Inferior parietal cortex (tissue), 1 donor: Measurements from ENCODE around the gene PFKFB3.

Experiments
- DNase-seq: peaks from one replicate; pipeline ENCODE4 v3.0.0-alpha.2; 2016; ENCODE audit errors: extremely low spot score

Gene PFKFB3

DNA sequence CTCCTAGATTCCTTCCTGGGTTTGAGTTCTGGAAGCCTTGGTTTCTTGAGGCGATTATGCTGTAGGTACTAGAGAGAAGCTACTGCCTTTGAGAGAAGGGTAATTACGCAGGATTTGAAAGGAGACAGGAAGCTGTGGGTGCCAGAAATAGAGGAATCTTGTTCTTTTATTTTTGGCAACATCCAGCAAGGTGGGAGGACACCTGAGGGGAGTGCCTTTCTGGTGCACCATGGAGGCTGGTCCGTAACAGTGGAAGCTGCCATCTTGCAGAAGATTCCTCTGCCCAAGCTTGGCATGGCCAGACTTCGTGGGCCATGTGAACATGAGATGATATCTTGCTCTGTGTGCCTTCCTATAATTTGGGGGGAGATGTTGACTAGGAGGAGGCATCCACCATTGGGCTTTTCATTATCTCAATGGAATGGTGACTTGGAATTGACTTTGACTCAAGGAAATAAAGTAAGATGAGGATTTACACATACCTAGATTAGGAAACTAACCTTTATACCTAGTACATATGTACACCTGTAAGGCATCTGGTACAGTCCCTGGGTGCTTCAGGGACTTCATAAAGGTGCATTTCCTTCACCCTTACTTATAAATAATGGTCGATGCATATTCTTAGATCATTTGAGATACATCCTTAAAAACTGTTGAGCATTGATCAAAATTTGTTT is 98.2 kb downstream of the PFKFB3 start:
- DNase-seq = no peak

GRCh38 chr10:6301488-6302075 is 98.8 kb downstream of the PFKFB3 start:
- no peak for DNase-seq
